ENCODE measurements around the gene AP1S1. TPM values are rescaled to one million over a fixed set of nuclear protein-coding genes. Genes with fewer than 3 reads are reported as not detected.
A peak's percentile ranks its signal among the peaks of the same experiment; 100 is the strongest.
"Not testable (repeated sequence)": the region's sequence is repeated elsewhere in the genome, so short reads cannot be mapped to it uniquely, and the experiment has no call there.

AP1S1 gene
- polyA plus RNA-seq, 1 donor (not counting 4 experiments of a cell fraction or from before 2014, with no cell fraction given), result 279 TPM

GRCh38 chr7:101120315-101120714, 34.0 kb upstream of the AP1S1 start:
- Histone ChIP-seq H3K9ac (ENCODE audit: control insufficient read depth, extremely low read depth, insufficient read depth, low read length) (no peak overlapping the region), H3K27me3 (ENCODE audit: control insufficient read depth, extremely low read depth, insufficient read depth, low read length) (no peaks in the 10 kb centered on the region), H3K4me1 (ENCODE audit: control insufficient read depth, extremely low read depth, insufficient read depth, low read length) (peaks cover 30% of the 10 kb centered on the region), H3K27ac (ENCODE audit: control insufficient read depth, insufficient read depth, low read length) (no peak overlapping the region), H3K4me2 (ENCODE audit: control insufficient read depth, extremely low read depth, insufficient read depth, low read depth, low read length) (no peak overlapping the region), H3K79me2 (ENCODE audit: control insufficient read depth, insufficient read depth, low read length) (no peaks in the 10 kb centered on the region), H3K36me3 (ENCODE audit: control insufficient read depth in 2 of 2, extremely low read depth in 1 of 2, insufficient read depth in 2 of 2, low read length in 2 of 2) (no peaks in the 10 kb centered on the region), H3K4me3 (ENCODE audit: control insufficient read depth in 2 of 3, extremely low read depth in 1 of 3, insufficient read depth in 2 of 3, low read depth in 1 of 3, low read length in 3 of 3) (no peak overlapping the region), H4K20me1 (ENCODE audit: control insufficient read depth, extremely low read depth, insufficient read depth, low read length) (no peaks in the 10 kb centered on the region), H3K9me1 (ENCODE audit: control insufficient read depth, extremely low read depth, insufficient read depth, low read length) (no peaks in the 10 kb centered on the region), H3K9me3 (ENCODE audit: control insufficient read depth, low read depth, low read length) (no peaks in the 10 kb centered on the region), H2AFZ (ENCODE audit: control insufficient read depth, low read length) (no peak overlapping the region)
- FAIRE-seq (no peak), DNase-seq (ENCODE audit: low read depth, low spot score) (no peak)
- dilution Hi-C loops (cut with MboI; ENCODE audit: extremely low pct_ligation_motif_present, low sequenced_read_pairs), result no loop called here
- TF ChIP-seq CTCF (optimal IDR thresholded peaks at IDR 0.05 in 1 of 3, IDR thresholded peaks at IDR 0.05 in 1 of 3, conservative IDR thresholded peaks at IDR 0.05 in 1 of 3; ENCODE audit: extremely low read depth in 1 of 3, insufficient read depth in 2 of 3, low read length in 3 of 3) (no peak), EZH2 (IDR thresholded peaks at IDR 0.05; ENCODE audit: low read length) (no peak)

GRCh38 chr7:101121631-101121990, 32.7 kb upstream of the AP1S1 start:
- H3K9me3 ChIP-seq (ENCODE audit: control insufficient read depth, low read depth, low read length); H4K20me1 ChIP-seq (ENCODE audit: control insufficient read depth, extremely low read depth, insufficient read depth, low read length); dilution Hi-C loops (cut with MboI; ENCODE audit: extremely low pct_ligation_motif_present, low sequenced_read_pairs); H3K9me1 ChIP-seq (ENCODE audit: control insufficient read depth, extremely low read depth, insufficient read depth, low read length); H3K79me2 ChIP-seq (ENCODE audit: control insufficient read depth, insufficient read depth, low read length); H3K4me3 ChIP-seq (ENCODE audit: control insufficient read depth in 2 of 3, extremely low read depth in 1 of 3, insufficient read depth in 2 of 3, low read depth in 1 of 3, low read length in 3 of 3); H3K27me3 ChIP-seq (ENCODE audit: control insufficient read depth, extremely low read depth, insufficient read depth, low read length); FAIRE-seq; DNase-seq (ENCODE audit: low read depth, low spot score); H3K36me3 ChIP-seq (ENCODE audit: control insufficient read depth in 2 of 2, extremely low read depth in 1 of 2, insufficient read depth in 2 of 2, low read length in 2 of 2): not testable (repeated sequence)
- Histone ChIP-seq H2AFZ (ENCODE audit: control insufficient read depth, low read length) (peak overlapping the region; percentile 17), H3K4me1 (ENCODE audit: control insufficient read depth, extremely low read depth, insufficient read depth, low read length) (peaks cover 42% of the 10 kb centered on the region), H3K27ac (ENCODE audit: control insufficient read depth, insufficient read depth, low read length) (peak overlapping the region; percentile 67), H3K4me2 (ENCODE audit: control insufficient read depth, extremely low read depth, insufficient read depth, low read depth, low read length) (peak overlapping the region; percentile 65), H3K9ac (ENCODE audit: control insufficient read depth, extremely low read depth, insufficient read depth, low read length) (peak overlapping the region; percentile 71)

All from keratinocyte (primary cell).